Peyer's patch (tissue), 4 donors: ENCODE data around the gene NCKAP5. TPM values are rescaled to one million over a fixed set of nuclear protein-coding genes. Genes with fewer than 3 reads are reported as not detected.

Experiments
- DNase-seq, 3 donors: peaks; one replicate each; pipeline ENCODE4 v3.0.0-alpha.2; 2017 to 2019
- H3K27ac ChIP-seq, 4 donors: fragments of 200-600 bp; sonication (generic); one replicate each; pipeline ENCODE4 v1.5.1; 2016 to 2019
- H3K27me3 ChIP-seq, 2 donors: fragments of 200-600 bp; sonication (generic); one replicate each; pipeline ENCODE4 v1.5.1; 2019
- H3K36me3 ChIP-seq, 3 donors: fragments of 200-600 bp; sonication (generic); one replicate each; pipeline ENCODE4 v1.5.1; 2016 to 2019
- H3K4me1 ChIP-seq, 4 donors: fragments of 200-600 bp; sonication (generic); one replicate each; pipeline ENCODE4 v1.5.1; 2016 to 2019
- H3K4me3 ChIP-seq, 4 donors: fragments of 200-600 bp; sonication (generic); 1 replicate in 3 of 4; 2 replicates in 1 of 4; pipeline ENCODE4 v1.5.1; 2016 to 2019; ENCODE audit warnings: mild to moderate bottlenecking in 1 of 4
- H3K9me3 ChIP-seq, 4 donors: fragments of 200-600 bp; sonication (generic); one replicate each; pipeline ENCODE4 v1.5.1; 2016 to 2019; ENCODE audit warnings: mild to moderate bottlenecking in 1 of 4
- POLR2A ChIP-seq, 2 donors: fragments of 450-650 bp; IDR thresholded peaks; one replicate each; pipeline ENCODE4 v1.5.1; 2017; ENCODE audit warnings: antibody characterized with exemption in 2 of 2, mild to moderate bottlenecking in 2 of 2, moderate library complexity in 2 of 2
- total RNA-seq, 4 donors: library from RNA; depleted of rRNA; stranded (reverse); fragments of >200 nt; gene quantifications; one replicate each; pipeline ENCODE4 v1.1.0, GENCODE V29; 2016
- TF ChIP-seq, protein P1 (sequence below), 6 experiments: fragments of 450-650 bp in 4 of 6; fragments of 200-600 bp in 2 of 6; sonication (generic) in 1 of 6; IDR thresholded peaks; one replicate each; pipeline ENCODE4 v1.5.1; 2017 to 2019; ENCODE audit warnings: antibody characterized with exemption in 6 of 6, mild to moderate bottlenecking in 3 of 6, moderate library complexity in 1 of 6

Gene NCKAP5
- total RNA-seq, 4 donors from 2014 or later: 9.1 to 28.5 (median 22.5) TPM

DNA sequence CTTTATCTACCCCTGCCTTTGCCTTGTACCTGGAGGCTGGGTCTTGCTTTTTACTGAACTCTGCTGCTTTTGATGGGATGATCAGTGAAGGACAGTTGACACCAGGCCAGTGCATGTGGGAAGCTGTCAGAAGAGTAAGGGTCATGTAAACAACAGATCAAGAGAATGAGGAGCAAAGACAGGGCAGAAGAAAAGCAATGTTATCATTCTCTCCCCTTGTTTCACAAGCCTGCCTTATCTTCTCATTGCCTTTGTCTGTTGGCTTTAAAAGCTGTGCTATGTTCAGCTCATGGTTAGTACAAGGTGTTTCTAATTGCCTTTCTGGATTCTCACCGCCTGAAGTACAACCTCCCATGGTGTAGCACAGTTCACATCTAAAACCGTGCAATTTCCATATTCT, 925.8 kb downstream of the NCKAP5 start:
- Histone ChIP-seq H3K36me3 (no peaks in the 10 kb centered on the region), H3K9me3 (no peaks in the 10 kb centered on the region), H3K4me3 (no peak overlapping the region), H3K4me1 (no peaks in the 10 kb centered on the region), H3K27me3 (no peaks in the 10 kb centered on the region), H3K27ac (no peak overlapping the region)
- TF ChIP-seq POLR2A (IDR thresholded peaks at IDR 0.05): no peak
- TF ChIP-seq, protein P1, sequence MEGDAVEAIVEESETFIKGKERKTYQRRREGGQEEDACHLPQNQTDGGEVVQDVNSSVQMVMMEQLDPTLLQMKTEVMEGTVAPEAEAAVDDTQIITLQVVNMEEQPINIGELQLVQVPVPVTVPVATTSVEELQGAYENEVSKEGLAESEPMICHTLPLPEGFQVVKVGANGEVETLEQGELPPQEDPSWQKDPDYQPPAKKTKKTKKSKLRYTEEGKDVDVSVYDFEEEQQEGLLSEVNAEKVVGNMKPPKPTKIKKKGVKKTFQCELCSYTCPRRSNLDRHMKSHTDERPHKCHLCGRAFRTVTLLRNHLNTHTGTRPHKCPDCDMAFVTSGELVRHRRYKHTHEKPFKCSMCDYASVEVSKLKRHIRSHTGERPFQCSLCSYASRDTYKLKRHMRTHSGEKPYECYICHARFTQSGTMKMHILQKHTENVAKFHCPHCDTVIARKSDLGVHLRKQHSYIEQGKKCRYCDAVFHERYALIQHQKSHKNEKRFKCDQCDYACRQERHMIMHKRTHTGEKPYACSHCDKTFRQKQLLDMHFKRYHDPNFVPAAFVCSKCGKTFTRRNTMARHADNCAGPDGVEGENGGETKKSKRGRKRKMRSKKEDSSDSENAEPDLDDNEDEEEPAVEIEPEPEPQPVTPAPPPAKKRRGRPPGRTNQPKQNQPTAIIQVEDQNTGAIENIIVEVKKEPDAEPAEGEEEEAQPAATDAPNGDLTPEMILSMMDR (IDR thresholded peaks at IDR 0.05): no peak
- no peak for DNase-seq

DNA sequence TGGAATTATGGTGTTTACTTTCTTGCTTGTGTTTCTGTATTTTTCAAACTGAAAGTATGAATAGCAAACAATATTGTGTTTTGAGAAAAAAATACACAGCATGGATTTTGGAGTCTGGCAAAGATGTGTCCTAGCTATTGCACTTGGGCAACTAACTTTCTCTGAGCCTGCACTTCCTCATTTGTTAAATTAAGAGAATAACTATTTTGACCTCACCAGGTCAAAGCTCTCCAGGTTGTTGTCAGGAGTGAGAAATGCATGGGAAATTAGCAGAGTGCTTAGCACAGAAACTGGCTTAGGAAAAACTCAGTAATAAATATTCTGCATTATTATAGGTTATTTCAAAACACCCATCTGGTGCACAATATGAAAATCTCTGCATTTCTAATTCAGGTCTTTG, 926.4 kb downstream of the NCKAP5 start:
- no peak for DNase-seq
- no peak overlapping the region for H3K27ac ChIP-seq
- H3K36me3 ChIP-seq: no peaks in the 10 kb centered on the region
- H3K4me1 ChIP-seq: no peaks in the 10 kb centered on the region
- H3K4me3 ChIP-seq: no peak overlapping the region
- H3K27me3 ChIP-seq: no peaks in the 10 kb centered on the region
- H3K9me3 ChIP-seq: no peaks in the 10 kb centered on the region
- TF ChIP-seq POLR2A (IDR thresholded peaks at IDR 0.05): no peak
- TF ChIP-seq, protein P1 (IDR thresholded peaks at IDR 0.05): no peak

DNA sequence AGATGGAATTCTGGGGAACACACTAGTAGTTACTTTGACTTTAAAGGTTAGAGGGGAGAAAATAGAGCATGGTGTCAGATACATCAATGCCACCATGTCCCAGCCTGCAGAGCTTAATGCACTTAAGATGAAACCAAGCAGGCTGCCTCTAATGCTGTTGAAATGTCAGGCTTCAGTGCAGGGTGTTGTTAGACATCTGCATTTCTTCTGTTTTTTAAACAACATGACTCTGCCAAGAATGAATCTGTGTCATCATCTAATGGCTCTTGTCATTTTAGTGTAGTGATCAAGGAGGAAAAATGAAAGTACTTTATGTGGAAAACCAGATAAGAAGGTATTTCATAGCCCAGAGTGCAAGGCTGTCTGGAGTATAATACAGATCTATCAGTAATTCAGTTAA, 928.1 kb downstream of the NCKAP5 start:
- no peaks in the 10 kb centered on the region for H3K9me3 ChIP-seq
- no peaks in the 10 kb centered on the region for H3K4me1 ChIP-seq
- DNase-seq: no peak
- no peak overlapping the region for H3K27ac ChIP-seq
- H3K36me3 ChIP-seq: no peaks in the 10 kb centered on the region
- no peak for TF ChIP-seq POLR2A (IDR thresholded peaks at IDR 0.05)
- TF ChIP-seq, protein P1 (IDR thresholded peaks at IDR 0.05): no peak
- no peaks in the 10 kb centered on the region for H3K27me3 ChIP-seq
- no peak overlapping the region for H3K4me3 ChIP-seq

DNA sequence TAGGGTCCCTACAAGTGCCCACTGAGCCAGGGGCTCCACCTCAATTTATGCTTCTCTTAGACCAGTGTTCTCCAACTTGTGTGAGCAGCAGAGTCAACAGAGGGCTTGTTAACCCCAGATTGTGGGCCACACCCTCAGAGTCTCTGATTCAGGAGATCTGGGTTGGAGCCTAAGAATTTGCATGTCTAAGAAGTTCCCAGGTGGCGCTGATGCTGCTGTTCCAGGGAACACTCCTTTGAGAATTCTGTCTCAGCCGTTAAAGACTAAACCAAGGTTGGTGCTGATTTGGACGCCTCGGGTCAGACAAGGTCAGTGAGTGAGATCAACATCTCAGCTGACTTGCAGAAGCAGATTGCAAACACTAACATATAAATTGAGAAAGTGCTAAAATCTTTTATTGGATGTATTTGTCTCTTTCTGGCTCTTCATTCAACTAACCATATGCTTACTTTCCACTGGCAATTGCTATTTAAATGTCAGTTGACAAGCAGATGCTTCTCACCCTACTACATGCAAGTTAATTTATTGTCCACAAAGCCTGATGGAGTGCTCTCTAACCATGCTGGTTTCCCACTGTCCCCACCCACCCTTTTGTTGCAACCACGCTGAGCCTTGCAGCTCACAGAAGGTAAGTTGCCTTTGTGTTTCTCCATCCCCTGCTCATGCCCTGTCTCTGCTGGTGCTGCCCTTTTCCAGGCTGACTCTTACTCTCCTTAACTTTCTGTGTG, 929.8 kb downstream of the NCKAP5 start:
- no peak for DNase-seq
- H3K36me3 ChIP-seq: no peaks in the 10 kb centered on the region
- H3K4me3 ChIP-seq: no peak overlapping the region
- H3K9me3 ChIP-seq: no peaks in the 10 kb centered on the region
- no peaks in the 10 kb centered on the region for H3K4me1 ChIP-seq
- TF ChIP-seq POLR2A (IDR thresholded peaks at IDR 0.05): no peak
- TF ChIP-seq, protein P1 (IDR thresholded peaks at IDR 0.05): no peak
- no peak overlapping the region for H3K27ac ChIP-seq
- no peaks in the 10 kb centered on the region for H3K27me3 ChIP-seq

DNA sequence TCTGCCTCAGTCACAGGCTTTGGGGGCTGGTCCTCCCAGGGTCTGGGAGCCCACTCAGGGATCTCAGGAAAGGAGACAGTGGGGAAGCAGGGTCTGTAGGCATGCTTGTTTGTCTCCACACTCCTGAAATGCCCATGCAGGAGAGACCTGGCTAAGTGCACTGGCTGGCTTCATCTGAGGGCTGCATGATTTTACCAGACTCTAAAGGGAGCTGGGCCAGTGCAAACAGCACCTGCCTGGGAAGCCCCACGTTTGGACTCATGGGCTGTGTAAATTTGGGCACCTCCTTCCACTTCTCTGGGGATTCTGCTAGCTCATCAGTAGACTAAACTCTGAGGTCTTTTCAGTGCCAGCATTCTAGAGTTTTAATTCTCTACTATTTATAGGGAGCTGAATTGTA, 931.9 kb downstream of the NCKAP5 start:
- Histone ChIP-seq H3K4me1 (peaks cover 0 to 14% (median 1%) of the 10 kb centered on the region in 4 donors), H3K4me3 (no peak overlapping the region), H3K36me3 (no peaks in the 10 kb centered on the region), H3K27ac (no peak overlapping the region), H3K27me3 (no peaks in the 10 kb centered on the region), H3K9me3 (no peaks in the 10 kb centered on the region)
- no peak for DNase-seq
- TF ChIP-seq, protein P1 (IDR thresholded peaks at IDR 0.05): no peak
- no peak for TF ChIP-seq POLR2A (IDR thresholded peaks at IDR 0.05)
